Measurements from ENCODE around the gene TIMELESS. TPM values are rescaled to one million over a fixed set of nuclear protein-coding genes. Genes with fewer than 3 reads are reported as not detected.

TIMELESS gene
- total RNA-seq, 1 experiment from 2014 or later: 30.9 TPM

- Histone ChIP-seq H3K27me3 (ENCODE audit: insufficient read depth, low read depth) (no peaks in the 10 kb centered on the region), H3K4me3 (no peak overlapping the region), H3K9me3 (ENCODE audit: insufficient read depth, low read depth) (no peaks in the 10 kb centered on the region), H3K9me2 (ENCODE audit: insufficient read depth) (no peaks in the 10 kb centered on the region), H3K79me2 (ENCODE audit: low read depth) (no peaks in the 10 kb centered on the region), H3F3A (ENCODE audit: insufficient read depth, low read depth) (no peaks in the 10 kb centered on the region), H2AFZ (no peak overlapping the region), H3K4me1 (replicated peaks; ENCODE audit: insufficient read depth) (no peaks in the 10 kb centered on the region), H3K27ac (no peak overlapping the region), H4K20me1 (ENCODE audit: insufficient read depth) (no peaks in the 10 kb centered on the region), H3K36me3 (ENCODE audit: low read depth) (no peaks in the 10 kb centered on the region), H3K4me2 (no peak overlapping the region)
- ChIA-PET CTCF (no interaction called here), POLR2A (ENCODE audit: unreplicated experiment) (no interaction called here)
- BruUV-seq (replicated peaks): no TSS peak
- DNase-seq: no peak
- no peak for TF ChIP-seq CTCF (conservative IDR thresholded peaks at IDR 0.05)
- TF ChIP-seq EZH2 (IDR thresholded peaks at IDR 0.05; ENCODE audit: low read depth): no peak
- intact Hi-C loops (cut with micrococcal nuclease; ENCODE audit: unreplicated experiment): no loop called here
These were observed 30.4 kb upstream of the TIMELESS start for GRCh38 chr12:56479625-56480024.

DNA sequence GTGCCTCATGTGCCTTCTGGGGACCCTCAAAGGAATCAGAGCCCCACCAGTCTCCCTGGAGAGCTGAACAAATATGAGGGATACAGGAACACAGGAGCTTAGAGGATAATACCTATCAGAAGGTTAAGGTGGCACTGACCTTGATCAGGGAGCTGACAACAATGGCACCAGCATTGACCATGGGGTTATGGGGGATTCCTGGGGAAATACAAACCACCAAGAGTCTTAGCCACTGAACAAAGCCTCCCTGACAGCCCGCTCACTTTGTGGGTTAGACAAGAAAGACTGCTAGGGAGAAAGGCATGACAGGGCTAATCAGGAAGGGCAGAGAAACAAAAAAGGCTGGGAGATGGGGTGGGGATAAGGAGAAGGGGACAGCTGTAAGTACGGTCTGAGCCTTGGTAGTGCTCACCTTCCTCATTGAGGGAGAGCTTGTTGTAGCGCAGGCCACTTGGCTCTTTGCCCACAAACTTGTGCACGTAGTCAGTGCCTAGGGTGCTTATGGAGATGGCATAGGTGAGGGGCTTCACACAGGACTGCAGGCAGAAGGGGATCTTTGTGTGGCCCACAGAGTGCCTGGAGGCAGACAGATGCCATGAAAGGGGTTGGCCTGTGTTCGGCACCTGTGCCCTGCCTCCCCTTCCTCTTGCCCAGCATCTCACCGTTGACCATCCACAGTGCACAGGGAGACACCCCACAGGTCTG is 28.4 kb upstream of the TIMELESS start:
- Histone ChIP-seq H3K4me1 (replicated peaks; ENCODE audit: insufficient read depth) (no peaks in the 10 kb centered on the region), H4K20me1 (ENCODE audit: insufficient read depth) (no peaks in the 10 kb centered on the region), H3K9me3 (ENCODE audit: insufficient read depth, low read depth) (no peaks in the 10 kb centered on the region), H3K27ac (no peak overlapping the region), H3K36me3 (ENCODE audit: low read depth) (no peaks in the 10 kb centered on the region), H3K27me3 (ENCODE audit: insufficient read depth, low read depth) (no peaks in the 10 kb centered on the region), H3K4me2 (no peak overlapping the region), H3K79me2 (ENCODE audit: low read depth) (no peaks in the 10 kb centered on the region), H3F3A (ENCODE audit: insufficient read depth, low read depth) (no peaks in the 10 kb centered on the region), H3K4me3 (no peak overlapping the region), H3K9me2 (ENCODE audit: insufficient read depth) (no peaks in the 10 kb centered on the region), H2AFZ (no peak overlapping the region)
- intact Hi-C loops (cut with micrococcal nuclease; ENCODE audit: unreplicated experiment): no loop called here
- ChIA-PET CTCF (no interaction called here), POLR2A (ENCODE audit: unreplicated experiment) (no interaction called here)
- no TSS peak for BruUV-seq (replicated peaks)
- TF ChIP-seq EZH2 (IDR thresholded peaks at IDR 0.05; ENCODE audit: low read depth) (no peak), CTCF (conservative IDR thresholded peaks at IDR 0.05) (no peak)
- DNase-seq: no peak

DNA sequence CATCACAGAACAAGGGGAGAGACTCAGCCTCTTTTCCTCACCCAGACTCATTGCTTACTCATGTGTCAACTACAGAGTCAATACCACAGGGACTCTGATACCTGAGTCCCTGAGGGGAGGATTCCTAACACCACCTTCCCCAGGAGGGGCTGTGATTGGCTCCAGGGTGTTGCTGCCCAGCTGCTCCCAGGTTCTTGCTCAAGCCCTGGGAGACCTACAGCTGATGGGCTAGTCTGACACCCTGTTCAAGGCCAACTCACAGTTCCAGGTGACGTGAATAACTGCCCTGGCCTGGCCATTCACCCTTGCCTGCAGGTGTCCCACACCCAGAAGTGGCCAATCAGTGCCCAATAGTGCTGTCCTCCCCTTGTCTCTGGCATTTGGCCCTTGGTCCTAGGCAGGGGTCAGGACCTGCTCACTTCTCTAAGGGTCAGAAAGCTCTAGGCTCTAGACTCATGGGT is 27.8 kb upstream of the TIMELESS start:
- H3K27ac ChIP-seq: no peak overlapping the region
- DNase-seq: peak; percentile 15 to 81
- H2AFZ ChIP-seq: no peak overlapping the region
- H3K9me3 ChIP-seq (ENCODE audit: insufficient read depth, low read depth): no peaks in the 10 kb centered on the region
- TF ChIP-seq EZH2 (IDR thresholded peaks at IDR 0.05; ENCODE audit: low read depth) (no peak), CTCF (conservative IDR thresholded peaks at IDR 0.05) (no peak)
- no peak overlapping the region for H3K4me3 ChIP-seq
- POLR2A ChIA-PET (ENCODE audit: unreplicated experiment): interaction anchor here (0.6 kb wide), 1 partner anchor 268 kb away, joined by 3 read pairs; no protein-coding TSS in a partner anchor
- no peaks in the 10 kb centered on the region for H3K36me3 ChIP-seq (ENCODE audit: low read depth)
- CTCF ChIA-PET: no interaction called here
- H3F3A ChIP-seq (ENCODE audit: insufficient read depth, low read depth): no peaks in the 10 kb centered on the region
- H3K4me2 ChIP-seq: no peak overlapping the region
- no peaks in the 10 kb centered on the region for H3K27me3 ChIP-seq (ENCODE audit: insufficient read depth, low read depth)
- BruUV-seq (replicated peaks): no TSS peak
- H3K4me1 ChIP-seq (replicated peaks; ENCODE audit: insufficient read depth): no peaks in the 10 kb centered on the region
- no peaks in the 10 kb centered on the region for H4K20me1 ChIP-seq (ENCODE audit: insufficient read depth)
- intact Hi-C loops (cut with micrococcal nuclease; ENCODE audit: unreplicated experiment): no loop called here
- no peaks in the 10 kb centered on the region for H3K79me2 ChIP-seq (ENCODE audit: low read depth)
- H3K9me2 ChIP-seq (ENCODE audit: insufficient read depth): no peaks in the 10 kb centered on the region
